Left kidney (tissue), 8 donors: Measurements from ENCODE around the gene SCYGR2. TPM values are rescaled to one million over a fixed set of nuclear protein-coding genes. Genes with fewer than 3 reads are reported as not detected.
"Not testable (repeated sequence)": the region's sequence is repeated elsewhere in the genome, so short reads cannot be mapped to it uniquely, and the experiment has no call there.

Experiments
- DNase-seq: peaks from one replicate; pipeline ENCODE4 v3.0.0-alpha.2; 2013
- long read RNA-seq, 8 donors: transcript quantifications; one replicate each; lab custom pipeline, GENCODE V29; 2026
- polyA plus RNA-seq: library from polyadenylated mRNA; unstranded; fragments of 120-200 nt; gene quantifications from one replicate; pipeline ENCODE4 v1.2.1, GENCODE V29; 2013; ENCODE audit not compliant: insufficient read length

SCYGR2 gene
- polyA plus RNA-seq = not detected
- long read RNA-seq, donor 1 = 0 reads
- long read RNA-seq, donor 2 = 0 reads
- long read RNA-seq, donor 3 = 0 reads
- long read RNA-seq, donor 4 = 0 reads
- long read RNA-seq, donor 5 = 0 reads
- long read RNA-seq, donor 6 = 0 reads
- long read RNA-seq, donor 7 = 0 reads
- long read RNA-seq, donor 8 = 0 reads

GRCh38 chr2:227598835-227599503 is at the start of gene SCYGR2:
SCYGR2 (plus strand) TSS chr2:227598893; CDS start chr2:227598893, 0 bp downstream.
- not testable (repeated sequence) for DNase-seq

GRCh38 chr2:227551836-227552235 is 46.9 kb upstream of the SCYGR2 start:
- DNase-seq = no peak

- DNase-seq = no peak
Observed at GRCh38 chr2:227562581-227562980, 36.1 kb upstream of the SCYGR2 start.

GRCh38 chr2:227565080-227565479 is 33.6 kb upstream of the SCYGR2 start:
- no peak for DNase-seq

- no peak for DNase-seq
Observed at GRCh38 chr2:227566012-227566411, 32.7 kb upstream of the SCYGR2 start.

GRCh38 chr2:227568852-227569169 is 29.9 kb upstream of the SCYGR2 start:
- no peak for DNase-seq

GRCh38 chr2:227570615-227571014 is 28.1 kb upstream of the SCYGR2 start:
- no peak for DNase-seq

GRCh38 chr2:227576110-227576509 is 22.6 kb upstream of the SCYGR2 start:
- no peak for DNase-seq

GRCh38 chr2:227576812-227577211 is 21.9 kb upstream of the SCYGR2 start:
- DNase-seq = no peak

GRCh38 chr2:227577555-227577954 is 21.1 kb upstream of the SCYGR2 start:
- DNase-seq = no peak

- no peak for DNase-seq
Observed at GRCh38 chr2:227578642-227579041, 20.1 kb upstream of the SCYGR2 start.

GRCh38 chr2:227579791-227580190 is 18.9 kb upstream of the SCYGR2 start:
- no peak for DNase-seq

GRCh38 chr2:227582369-227582768 is 16.3 kb upstream of the SCYGR2 start:
- DNase-seq = no peak

GRCh38 chr2:227592694-227593387 is 5.9 kb upstream of the SCYGR2 start:
- DNase-seq = no peak

GRCh38 chr2:227595797-227596196 is 2.9 kb upstream of the SCYGR2 start:
- DNase-seq = no peak

- DNase-seq = no peak
Observed at GRCh38 chr2:227597036-227597435, 1.7 kb upstream of the SCYGR2 start.

GRCh38 chr2:227597998-227598397 is 695 bp upstream of the SCYGR2 start:
- no peak for DNase-seq

GRCh38 chr2:227602358-227602757 is 3.7 kb downstream of the SCYGR2 start:
- DNase-seq = no peak

GRCh38 chr2:227606476-227606875 is 7.8 kb downstream of the SCYGR2 start:
- no peak for DNase-seq

- DNase-seq = no peak
Observed at GRCh38 chr2:227607941-227608340, 9.2 kb downstream of the SCYGR2 start.

GRCh38 chr2:227608561-227609338 is 10.1 kb downstream of the SCYGR2 start:
- no peak for DNase-seq

GRCh38 chr2:227610123-227610522 is 11.4 kb downstream of the SCYGR2 start:
- DNase-seq = no peak
